BE2C (cell line): ENCODE measurements around the gene COMMD9.

Source experiments
- DNase-seq: peaks from one replicate; pipeline ENCODE4 v3.0.0-alpha.2; 2020
- H3K27me3 ChIP-seq: fragments of 250-450 bp; sonication (Bioruptor Pico); 2 replicates; pipeline ENCODE4 v1.5.1; 2020; ENCODE audit warnings: mild to moderate bottlenecking
- H3K36me3 ChIP-seq: fragments of 250-450 bp; sonication (Bioruptor Pico); 2 replicates; pipeline ENCODE4 v1.5.1; 2020; ENCODE audit warnings: mild to moderate bottlenecking
- H3K4me1 ChIP-seq: fragments of 250-450 bp; sonication (Bioruptor Pico); 2 replicates; pipeline ENCODE4 v1.5.1; 2020
- H3K4me3 ChIP-seq: 2 replicates; pipeline ENCODE4 v1.5.1; 2011; ENCODE audit warnings: low read depth, low read length
- H3K9me3 ChIP-seq: fragments of 250-450 bp; sonication (Bioruptor Pico); 2 replicates; pipeline ENCODE4 v1.5.1; 2020
- TF ChIP-seq, protein P1 (sequence below): IDR thresholded peaks from 2 replicates; pipeline ENCODE4 v1.5.1; 2012; ENCODE audit warnings: mild to moderate bottlenecking, low read depth, low read length

The COMMD9 gene

DNA sequence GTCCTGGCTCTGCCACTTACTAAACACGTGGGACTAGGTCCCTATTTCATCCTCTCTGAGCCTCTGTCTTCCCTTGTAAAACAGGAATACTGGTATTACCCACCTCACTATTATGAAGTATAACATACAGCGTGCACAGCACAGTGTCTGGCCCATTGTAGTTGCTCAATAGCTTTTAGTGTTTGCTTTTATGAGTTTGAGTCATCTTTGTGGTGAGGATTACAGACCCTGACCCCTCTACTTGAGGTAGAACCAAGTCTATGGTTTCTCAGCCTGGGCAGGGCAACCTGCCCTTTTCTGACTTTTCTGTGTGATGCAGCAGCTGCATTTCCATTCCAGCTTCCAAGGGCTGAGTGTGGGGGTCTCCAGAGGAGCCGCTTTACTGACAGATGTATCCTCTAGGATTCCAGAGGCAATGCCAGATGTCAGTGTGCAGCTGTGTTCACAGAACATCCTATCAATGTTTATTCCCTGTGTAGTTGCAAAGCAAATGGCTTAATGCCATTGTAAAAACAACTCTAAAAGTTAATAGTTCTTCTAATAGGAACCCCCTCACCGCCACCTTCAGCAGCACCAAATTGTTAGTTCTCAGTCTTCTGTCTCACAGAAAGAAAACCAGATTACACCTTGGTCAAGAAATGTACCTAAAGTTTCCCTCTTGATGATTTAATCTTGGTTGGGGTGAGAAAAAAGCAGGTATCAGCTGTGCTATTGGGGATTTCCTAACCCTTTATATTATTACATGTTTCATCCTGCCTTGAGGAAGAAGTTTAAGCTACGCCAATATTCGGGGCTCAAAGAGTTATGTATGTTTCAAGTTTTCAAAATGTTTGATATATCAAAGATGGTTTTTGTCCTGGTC, 23.6 kb upstream of the COMMD9 start:
- Histone ChIP-seq H3K4me1 (no peaks in the 10 kb centered on the region), H3K4me3 (no peak overlapping the region), H3K9me3 (no peaks in the 10 kb centered on the region), H3K27me3 (no peaks in the 10 kb centered on the region), H3K36me3 (no peaks in the 10 kb centered on the region)
- DNase-seq = no peak
- TF ChIP-seq, protein P1, sequence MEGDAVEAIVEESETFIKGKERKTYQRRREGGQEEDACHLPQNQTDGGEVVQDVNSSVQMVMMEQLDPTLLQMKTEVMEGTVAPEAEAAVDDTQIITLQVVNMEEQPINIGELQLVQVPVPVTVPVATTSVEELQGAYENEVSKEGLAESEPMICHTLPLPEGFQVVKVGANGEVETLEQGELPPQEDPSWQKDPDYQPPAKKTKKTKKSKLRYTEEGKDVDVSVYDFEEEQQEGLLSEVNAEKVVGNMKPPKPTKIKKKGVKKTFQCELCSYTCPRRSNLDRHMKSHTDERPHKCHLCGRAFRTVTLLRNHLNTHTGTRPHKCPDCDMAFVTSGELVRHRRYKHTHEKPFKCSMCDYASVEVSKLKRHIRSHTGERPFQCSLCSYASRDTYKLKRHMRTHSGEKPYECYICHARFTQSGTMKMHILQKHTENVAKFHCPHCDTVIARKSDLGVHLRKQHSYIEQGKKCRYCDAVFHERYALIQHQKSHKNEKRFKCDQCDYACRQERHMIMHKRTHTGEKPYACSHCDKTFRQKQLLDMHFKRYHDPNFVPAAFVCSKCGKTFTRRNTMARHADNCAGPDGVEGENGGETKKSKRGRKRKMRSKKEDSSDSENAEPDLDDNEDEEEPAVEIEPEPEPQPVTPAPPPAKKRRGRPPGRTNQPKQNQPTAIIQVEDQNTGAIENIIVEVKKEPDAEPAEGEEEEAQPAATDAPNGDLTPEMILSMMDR = no peak

DNA sequence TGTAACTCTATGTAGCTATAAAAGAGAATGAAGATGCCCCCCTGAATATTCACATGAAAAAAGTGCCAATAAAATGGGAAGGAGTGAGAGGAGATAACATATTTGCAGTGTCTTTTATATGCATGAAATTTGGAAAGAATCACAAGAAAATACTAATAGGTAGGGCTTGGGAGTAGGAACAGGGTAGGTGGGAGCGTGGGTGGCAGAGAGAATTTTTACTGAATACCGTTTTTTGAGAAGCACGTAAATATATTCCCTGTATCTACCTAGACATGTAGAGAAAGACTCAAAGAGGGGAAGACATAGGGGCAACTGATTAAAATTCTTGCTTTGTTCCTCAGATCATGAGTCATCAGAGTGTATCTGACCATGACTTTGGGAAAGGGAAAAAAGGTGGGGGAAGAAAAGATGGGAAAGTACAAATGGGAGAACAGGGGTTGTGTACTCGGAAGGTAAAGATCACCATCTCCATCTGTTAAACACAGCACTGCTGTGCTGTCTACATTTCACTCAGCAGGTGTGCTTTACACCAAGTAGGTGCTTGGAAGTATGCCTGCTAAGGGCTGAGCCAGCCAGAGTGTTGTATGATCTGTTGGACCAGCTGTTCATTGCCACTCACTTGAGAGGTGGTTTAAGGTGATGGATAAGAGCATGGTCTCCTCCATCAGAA, 22.8 kb upstream of the COMMD9 start:
- no peaks in the 10 kb centered on the region for H3K36me3 ChIP-seq
- H3K9me3 ChIP-seq = no peaks in the 10 kb centered on the region
- no peak for DNase-seq
- TF ChIP-seq, protein P1 = no peak
- H3K27me3 ChIP-seq = no peaks in the 10 kb centered on the region
- H3K4me1 ChIP-seq = no peaks in the 10 kb centered on the region
- H3K4me3 ChIP-seq = no peak overlapping the region

DNA sequence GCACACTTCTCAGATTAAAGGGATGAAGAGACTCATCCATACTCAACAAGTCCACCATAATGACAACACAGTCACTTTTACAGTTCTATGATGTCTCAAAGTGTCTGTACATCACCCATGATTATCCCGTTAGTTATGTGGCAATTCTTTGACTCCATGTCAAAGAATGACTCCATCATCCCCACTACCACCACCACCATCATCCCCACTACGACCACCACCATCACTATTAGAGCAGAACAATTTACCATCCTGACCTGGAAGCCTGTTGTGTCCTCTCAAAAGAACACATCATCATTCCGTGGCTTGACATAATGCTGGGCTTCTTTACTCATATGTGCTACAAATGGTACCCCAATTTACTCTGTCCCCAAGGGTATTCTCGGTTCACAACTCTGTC, 20.6 kb upstream of the COMMD9 start:
- no peak overlapping the region for H3K4me3 ChIP-seq
- TF ChIP-seq, protein P1 = no peak
- H3K36me3 ChIP-seq = no peaks in the 10 kb centered on the region
- H3K27me3 ChIP-seq = no peaks in the 10 kb centered on the region
- no peak for DNase-seq
- H3K9me3 ChIP-seq = no peaks in the 10 kb centered on the region
- H3K4me1 ChIP-seq = no peaks in the 10 kb centered on the region

DNA sequence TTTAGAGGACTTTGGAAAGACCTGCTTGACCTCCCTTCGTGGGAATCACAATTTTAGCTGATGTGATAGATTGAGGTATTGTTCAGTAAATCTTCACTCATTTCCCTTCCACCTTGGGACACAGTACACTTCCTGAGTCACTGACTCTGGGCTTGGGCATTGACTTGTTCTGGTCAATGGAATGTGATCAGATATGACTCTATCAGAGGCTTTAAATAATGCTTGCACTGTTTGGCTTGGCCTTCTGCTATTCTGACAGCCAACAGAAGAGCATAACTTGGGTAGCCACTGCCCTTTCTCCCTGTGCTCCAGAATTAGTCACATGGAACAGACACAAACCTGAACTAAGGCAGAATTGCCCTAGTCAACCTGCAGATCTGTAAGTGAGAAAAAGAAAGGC, 19.4 kb upstream of the COMMD9 start:
- no peak for DNase-seq
- Histone ChIP-seq H3K36me3 (no peaks in the 10 kb centered on the region), H3K4me3 (no peak overlapping the region), H3K9me3 (no peaks in the 10 kb centered on the region), H3K27me3 (no peaks in the 10 kb centered on the region), H3K4me1 (no peaks in the 10 kb centered on the region)
- TF ChIP-seq, protein P1 = no peak

DNA sequence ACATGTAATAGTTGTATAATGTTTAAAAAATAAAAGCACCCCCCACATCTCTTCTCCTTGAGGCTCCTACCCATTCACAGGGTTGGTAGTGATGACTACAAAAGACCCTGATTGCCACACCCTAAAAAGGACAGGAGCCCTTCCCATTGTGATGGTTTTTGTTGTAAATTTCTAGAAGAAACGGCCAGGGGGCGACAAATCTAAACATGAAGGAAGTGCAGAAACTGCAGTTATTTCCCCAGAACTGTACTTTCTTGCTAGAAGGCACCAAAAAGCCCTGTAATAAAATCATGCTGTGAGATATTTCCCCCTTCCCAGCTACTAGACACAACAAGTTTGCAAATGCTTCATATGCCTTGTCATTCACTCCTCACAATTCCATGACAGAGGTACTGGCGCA, 17.7 kb upstream of the COMMD9 start:
- TF ChIP-seq, protein P1 = peak; percentile 47
- Histone ChIP-seq H3K27me3 (no peaks in the 10 kb centered on the region), H3K4me1 (no peaks in the 10 kb centered on the region), H3K4me3 (no peak overlapping the region), H3K36me3 (no peaks in the 10 kb centered on the region), H3K9me3 (no peaks in the 10 kb centered on the region)
- peak; percentile 15 for DNase-seq

DNA sequence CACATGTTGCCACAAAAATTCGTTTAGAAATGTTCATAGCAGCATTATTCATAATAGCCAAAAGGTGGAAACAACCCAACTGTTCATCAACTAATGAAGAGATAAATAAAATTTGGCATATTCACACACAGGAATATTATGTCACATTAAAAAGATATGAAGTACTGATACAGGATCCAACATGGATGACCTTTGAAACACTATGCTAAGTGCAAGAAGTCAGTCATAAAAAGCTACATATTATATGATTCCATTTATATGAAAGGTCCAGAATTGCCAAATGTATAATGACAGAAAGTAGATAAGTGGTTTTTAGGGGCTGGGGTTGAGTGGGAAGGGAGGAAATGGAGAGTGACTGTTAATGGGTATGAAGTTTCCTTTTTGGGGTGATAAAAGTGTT, 15.8 kb upstream of the COMMD9 start:
- H3K4me3 ChIP-seq = no peak overlapping the region
- H3K36me3 ChIP-seq = no peaks in the 10 kb centered on the region
- TF ChIP-seq, protein P1 = no peak
- no peaks in the 10 kb centered on the region for H3K9me3 ChIP-seq
- DNase-seq = no peak
- no peaks in the 10 kb centered on the region for H3K4me1 ChIP-seq
- no peaks in the 10 kb centered on the region for H3K27me3 ChIP-seq
